Stimulated activated CD4-positive, alpha-beta T cell treated with anti-CD3 and anti-CD28 coated beads, Interleukin-12 subunit alpha, Interleukin-12 subunit beta, amount 100 ng/mL, for 48 hours (primary cell): Measurements from ENCODE around the gene TSPAN5.

ENCODE experiments used
- DNase-seq, 3 donors: peaks; one replicate each; pipeline ENCODE4 v3.0.0-alpha.2; 2020; ENCODE audit warnings: low read depth in 2 of 3, low spot score in 1 of 3

TSPAN5 gene

DNA sequence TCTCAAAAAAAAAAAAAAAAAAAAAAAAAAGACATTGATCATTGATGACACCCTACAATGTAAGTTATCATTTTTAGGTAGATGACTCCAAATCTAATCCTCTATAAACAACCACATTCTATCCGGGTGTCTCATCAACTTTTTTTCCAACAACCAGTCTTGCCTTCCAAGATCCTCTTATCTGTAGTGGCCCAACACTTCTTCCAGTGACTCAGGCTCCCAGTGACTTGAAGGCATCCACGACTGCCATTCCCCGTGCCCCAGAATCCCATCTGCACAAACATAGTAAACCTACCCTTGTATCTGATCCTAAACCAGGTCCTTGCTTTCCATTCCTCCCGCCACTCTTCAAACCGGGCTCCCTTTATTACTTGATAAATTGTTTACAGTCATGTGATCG lies 15.6 kb upstream of the TSPAN5 start:
- no peak for DNase-seq

DNA sequence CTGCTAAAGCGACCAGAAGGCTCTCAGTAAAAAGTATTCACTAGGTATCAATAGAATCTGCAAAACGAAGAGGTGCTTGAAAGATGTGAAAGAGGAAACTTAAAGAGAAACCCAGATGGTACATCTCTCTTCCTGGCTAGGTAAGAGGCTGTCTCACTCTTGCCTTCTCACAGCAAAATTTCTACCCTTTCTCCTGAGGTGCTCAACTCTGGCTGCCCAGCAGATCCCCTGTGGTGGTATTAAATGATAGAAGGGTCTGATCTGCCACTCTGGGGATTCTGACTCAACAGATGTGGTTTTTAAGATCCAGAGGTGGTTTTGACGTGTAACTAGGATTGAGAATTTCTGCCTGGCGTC lies 14.9 kb upstream of the TSPAN5 start:
- no peak for DNase-seq

DNA sequence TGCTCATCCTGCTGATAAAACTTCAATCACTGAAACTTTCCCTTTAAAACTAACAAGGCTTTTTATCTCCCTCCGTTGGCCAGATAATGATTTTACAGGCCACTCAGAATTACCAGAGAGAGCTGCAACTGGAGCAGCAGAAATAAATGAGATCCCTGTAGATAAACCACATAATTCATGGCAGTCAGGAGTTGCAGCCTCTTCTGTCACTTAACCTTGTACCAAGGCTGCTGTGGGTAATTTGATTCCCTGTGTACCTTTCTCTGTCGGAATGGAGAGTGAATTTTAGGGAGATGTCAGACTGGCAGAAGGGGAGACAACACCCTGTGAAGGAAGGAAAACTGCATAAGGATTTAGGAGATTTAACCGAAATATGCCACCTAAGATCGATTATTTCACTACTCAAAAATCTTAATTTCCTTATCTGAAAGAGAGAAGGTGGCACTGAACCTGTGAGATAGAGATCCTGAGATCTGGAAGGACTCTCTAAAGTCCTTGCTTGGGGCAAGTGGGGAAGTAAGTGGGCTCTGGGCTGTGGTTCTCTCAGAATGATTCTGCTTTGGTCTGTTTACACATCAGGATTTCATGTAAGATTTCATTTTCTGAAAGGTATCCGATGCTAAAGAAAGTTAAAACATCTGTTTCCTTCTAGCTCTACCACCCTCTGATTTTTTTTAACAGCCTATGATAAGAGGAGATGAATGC lies 14.3 kb upstream of the TSPAN5 start:
- DNase-seq: no peak

DNA sequence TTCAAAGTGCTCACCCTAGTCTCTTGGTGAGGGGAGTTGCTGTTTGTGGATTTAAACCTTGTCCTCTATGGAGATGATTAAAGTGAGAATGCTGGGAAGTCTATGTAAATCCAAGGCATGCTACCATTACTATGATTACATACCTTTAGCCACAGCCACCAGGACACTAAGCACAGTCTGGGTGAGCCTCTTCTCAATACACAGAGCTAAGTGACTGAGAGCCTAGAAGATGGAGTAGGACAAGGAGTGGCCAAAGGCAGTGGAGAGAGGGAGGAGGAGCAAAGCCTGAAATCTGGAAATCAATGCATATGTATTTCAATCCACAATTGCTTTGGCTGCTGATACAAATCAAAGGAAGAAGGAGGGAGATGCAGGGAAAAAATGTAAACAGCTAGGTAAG lies 12.7 kb upstream of the TSPAN5 start:
- DNase-seq: no peak

DNA sequence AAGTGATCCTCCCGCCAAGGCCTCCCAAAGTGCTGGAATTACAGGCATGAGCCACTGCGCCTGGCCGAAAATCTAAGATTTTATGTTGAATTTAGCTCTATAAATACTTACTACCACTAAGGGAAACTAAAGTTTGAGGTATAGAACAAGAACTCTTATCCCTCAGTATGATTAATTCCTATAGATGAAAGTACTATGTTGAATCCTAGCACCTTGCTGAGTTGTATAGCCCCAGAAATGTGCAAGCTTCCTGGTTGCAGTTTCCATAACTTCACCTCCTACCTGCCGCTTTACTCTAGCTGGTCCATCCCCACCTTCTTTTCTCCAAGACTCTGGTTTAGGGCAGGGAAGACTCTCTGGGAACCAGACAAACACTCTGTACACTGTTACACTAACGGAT lies 11.8 kb upstream of the TSPAN5 start:
- DNase-seq: no peak

DNA sequence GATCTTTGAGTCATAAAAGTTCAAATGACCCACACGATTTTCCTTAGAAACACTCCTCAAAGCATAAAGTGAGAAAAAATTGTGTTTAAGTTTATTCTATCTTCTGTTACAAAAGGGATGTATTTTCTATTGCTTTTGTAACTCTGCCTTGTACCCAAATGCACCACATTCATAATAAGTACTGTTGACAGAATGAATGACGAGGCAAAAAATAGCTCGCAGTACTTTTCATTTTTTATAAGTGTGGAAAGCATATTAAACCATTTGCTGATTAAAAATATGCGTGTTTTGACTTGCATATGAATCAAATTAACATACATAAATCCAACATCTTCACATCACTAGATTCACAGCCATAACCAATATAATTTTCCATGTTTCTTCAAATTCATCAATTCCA lies 11.2 kb upstream of the TSPAN5 start:
- DNase-seq: no peak

DNA sequence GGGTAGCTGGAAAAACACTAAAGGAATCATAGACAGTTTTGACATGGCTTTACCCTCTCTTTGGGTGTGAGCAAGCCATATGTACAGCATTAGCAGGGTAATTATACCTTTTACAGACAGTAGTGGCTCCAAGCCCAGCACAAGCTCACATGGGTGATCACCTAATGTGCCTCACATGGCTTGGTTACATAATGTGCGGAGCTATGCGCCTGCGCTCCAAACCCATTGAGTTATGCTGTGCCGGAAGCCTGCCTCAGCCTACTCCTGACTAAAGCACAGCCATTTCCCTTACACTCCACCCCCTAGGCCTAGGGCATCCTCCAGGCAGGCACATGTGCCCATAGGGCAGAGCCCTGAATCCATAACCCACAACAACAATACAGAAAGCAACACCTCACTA lies 6.5 kb upstream of the TSPAN5 start:
- DNase-seq: no peak

DNA sequence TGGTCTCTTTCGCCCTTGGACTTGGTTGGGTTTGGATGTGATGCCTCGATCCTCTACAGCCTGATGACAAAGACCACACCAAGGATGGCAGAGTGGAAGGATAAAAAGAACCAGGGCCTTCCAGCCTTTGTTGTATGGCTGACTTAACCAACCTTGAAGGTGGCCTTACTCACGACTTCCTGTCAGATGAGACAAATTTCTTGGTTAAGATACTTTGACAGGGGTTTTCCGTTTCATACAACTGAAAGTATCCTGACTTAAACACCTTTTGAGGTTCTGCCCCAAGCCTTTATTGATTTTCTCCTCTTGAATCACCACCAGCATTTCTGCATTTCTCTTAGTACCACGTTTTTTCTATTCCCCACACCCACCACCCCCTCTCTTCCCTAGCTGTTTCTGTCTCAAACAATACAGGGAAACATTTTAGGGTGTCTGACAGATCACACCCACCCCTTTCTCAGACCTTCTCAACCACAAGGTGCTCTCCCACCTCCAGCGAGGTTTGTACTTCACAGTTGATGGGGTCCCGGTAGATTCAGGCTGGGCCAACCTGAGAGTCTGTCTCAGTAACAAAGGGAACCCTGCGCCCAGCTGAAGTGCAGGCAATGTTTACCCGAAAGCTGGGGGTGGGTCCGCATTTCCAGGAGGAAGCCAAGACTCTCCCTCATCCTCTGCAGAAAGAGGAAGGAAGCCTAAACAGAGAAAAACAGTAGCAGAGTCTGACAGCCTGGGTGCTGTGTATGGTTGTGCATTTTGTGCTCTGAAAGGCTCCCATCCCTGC lies 5.0 kb upstream of the TSPAN5 start:
- DNase-seq: peak; percentile 57 to 66 (median 64)

DNA sequence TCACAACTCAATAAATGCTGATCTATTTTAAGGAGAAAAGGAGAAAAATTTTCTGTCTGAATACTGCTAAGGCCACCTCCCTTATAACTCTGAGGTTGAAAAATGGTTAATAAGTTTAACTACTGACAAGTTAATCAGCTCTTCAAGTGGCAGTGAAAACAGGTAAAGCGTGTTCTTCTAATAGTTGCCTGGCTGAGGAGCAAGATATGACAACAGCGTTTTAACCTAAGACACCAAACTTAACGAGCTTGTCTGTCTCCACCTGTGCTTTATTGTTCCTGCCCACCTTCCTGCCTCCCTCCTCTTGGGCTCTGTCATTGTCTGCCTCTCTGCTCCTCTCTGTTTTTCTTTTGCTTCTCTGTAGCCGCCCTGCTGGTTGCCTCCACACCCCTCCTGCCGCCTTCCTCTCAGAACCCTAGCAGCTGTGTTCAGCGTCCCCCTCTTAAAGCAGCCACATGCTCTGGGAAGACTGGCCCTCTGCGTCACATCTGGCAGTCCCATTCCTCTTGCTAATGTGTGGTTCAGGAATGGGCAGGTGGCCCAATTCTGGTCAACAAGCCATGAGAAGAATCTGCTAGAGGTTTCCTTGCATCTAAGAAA lies 4.3 kb upstream of the TSPAN5 start:
- DNase-seq: peak in 1 of 3 donors; percentile 4

DNA sequence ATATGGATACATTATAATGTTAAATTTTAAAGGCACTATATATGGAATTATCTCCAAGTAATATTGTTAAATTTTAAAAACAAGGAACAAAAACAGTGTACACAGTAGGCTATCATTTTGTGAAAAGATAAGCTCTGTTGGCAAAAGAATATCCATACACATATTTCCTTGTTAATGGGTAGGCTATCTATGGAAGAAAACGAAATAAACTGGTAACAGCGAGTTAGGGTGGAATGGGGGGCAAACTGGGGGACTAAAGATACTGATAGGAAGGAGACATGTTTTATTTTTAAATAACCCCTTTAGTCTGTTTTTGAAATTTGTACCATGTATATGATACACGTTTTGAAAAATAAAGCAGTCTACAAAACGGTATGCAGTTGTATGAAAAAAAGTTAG lies 3.6 kb upstream of the TSPAN5 start:
- DNase-seq: no peak

DNA sequence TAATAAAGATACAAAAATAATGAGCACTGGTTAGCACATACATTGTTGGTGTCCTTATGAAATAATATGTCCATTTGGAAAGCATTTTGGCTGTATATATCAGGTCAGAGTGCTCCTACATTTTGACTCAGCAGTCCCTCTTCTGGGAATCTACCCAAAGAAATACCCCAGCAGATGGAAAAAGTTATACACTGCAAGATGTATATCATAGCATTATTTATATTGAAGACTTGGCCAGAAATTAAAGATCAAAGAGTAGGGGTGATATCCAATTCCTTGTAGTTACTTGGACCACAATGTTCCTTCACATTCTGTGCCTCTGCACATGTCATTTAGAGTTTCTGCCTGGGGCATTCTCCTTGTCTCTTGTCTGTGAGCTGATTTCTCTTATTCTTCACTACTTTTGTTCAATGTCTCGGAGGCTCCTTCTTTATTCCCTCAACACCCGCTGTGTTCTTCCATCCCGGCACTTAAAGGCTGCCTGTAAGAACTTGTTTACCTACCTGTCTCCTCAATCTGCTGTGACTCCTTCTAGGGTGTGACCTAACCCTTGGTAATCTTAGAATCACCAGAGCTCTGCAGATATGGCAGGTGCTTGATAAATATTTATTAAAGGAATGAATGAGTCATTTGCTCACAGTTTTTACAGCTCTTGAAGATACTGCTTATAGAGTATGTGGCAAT lies 3.1 kb upstream of the TSPAN5 start:
- DNase-seq: no peak

DNA sequence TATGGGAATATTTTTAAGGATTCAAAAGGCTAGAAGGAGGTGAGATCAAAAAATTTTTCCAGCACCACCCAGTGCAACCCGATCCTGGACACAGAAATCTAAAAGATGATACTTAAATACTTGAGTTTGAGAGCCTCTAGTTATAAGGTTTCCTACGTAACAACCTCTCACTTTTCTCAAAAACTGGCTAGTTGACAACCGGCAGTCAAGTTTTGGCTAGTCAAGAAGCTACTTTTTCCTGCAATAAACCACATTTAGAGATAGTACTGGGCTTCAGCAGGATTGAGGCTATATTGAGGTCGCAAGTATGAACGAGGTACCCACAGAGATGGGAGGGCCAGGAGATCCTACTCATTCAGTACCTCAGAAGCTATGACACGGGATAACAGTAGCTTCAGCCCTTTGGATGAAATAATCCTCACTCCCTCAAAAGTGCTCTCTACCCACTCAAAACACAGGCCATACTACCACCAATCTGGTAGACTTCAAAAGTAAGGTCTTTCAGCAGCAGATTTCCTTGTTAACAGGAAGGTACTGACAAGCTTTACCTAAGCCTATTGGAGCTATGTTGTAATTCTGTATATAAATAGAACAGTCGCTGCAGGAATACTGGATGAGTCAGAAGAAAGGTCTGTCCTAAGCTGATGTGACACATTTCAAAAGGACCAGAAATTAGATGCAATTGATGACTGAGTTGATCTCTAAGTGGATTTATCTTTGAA lies 1.5 kb upstream of the TSPAN5 start:
- peak in 1 of 3 donors; percentile 5 for DNase-seq

DNA sequence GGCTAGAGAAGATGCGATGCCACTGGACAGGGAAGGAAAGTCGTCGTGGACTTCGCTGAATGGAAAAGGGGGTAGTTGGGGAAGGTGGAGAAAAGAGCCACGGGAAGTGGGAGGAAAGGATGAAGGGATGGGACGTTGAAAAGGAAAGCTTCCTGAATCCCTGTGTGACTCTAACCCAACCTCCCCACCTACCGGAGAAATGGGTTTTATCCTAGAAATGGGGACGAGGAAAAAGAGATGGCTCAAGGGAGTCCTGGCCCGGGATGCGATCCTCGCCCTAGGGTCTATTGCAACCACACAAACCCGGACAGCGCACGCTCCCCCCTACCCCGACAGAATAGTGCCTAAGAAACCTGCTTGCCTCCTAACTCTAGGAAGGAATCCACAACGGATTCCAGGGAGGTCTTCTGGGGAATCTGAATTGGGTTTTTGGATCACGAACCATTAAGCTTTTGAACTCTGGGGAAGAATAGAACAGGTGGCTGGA lies 738 bp upstream of the TSPAN5 start:
- DNase-seq: no peak

DNA sequence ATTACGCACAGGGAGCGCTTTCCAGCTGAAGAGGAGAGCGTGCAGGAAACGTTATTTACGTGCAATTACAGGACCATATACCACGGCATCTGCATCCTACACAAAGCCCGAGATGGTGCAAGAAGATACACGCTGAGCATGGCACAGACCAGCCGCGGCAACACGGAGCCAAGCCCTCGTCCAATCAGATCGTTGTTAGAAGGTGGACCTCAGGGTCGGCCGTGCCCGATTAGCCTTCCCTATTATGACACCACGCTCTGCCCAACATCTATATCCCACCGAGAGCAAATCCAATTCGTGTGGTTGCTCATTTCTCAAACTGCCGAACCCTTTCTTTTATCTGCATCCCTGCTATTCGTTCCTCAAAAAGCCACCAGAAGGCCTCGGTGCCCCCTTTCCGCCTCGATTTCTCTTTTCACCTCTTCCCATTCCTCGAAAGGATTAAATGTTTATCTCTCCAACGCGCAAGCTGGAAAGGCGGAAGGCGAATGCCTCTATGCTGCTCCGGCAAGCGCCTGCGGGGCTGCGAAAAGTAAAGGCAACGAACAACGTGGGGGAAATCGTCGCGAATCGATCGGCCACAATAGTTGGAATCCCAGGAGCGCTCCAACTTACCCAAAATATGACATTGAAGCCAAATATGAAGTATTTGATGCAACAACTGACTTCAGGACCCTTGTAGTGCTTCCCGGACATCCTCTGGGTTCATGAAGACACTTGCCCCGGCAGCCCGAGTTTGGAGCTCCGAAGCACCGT lies 702 bp downstream of the TSPAN5 start:
- DNase-seq: peak in 2 of 3 donors; percentile 37 to 42

DNA sequence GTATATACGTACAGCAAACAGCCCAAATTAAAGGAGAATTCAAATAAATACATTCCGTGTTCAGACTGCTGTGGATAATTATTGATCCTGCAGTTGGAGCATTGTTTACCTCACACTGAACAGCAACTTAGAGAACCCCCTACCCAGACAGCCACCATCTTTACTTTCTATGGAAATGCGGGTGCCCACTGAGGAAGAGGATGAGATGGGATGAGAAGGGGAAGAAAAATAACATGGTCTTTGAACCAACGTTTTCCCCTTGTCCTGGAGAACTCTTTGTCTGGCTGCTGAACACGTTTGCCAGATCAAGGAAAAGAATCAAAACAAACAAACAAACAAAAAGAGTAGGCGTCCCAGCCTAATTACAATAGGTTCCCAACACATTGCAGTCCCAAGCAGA lies 1.5 kb downstream of the TSPAN5 start:
- DNase-seq: no peak

DNA sequence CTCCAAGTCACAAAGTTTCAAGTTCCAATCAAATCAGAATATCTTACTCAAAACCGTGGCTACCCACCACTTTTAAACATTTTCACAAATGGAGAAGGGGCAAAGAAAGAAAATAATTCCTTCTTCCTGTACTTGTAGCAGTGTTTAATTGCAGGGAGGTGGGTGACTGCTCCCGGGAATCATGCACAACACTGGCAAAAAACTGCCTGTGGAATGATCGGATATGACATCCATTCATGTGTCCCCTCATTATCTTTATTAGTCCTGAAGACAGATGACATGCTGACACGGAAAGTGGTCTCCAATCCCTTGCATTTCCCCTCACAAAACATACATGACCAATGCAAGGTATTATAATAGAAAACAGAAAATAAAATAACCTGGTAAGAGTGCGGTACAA lies 2.0 kb downstream of the TSPAN5 start:
- no peak for DNase-seq

DNA sequence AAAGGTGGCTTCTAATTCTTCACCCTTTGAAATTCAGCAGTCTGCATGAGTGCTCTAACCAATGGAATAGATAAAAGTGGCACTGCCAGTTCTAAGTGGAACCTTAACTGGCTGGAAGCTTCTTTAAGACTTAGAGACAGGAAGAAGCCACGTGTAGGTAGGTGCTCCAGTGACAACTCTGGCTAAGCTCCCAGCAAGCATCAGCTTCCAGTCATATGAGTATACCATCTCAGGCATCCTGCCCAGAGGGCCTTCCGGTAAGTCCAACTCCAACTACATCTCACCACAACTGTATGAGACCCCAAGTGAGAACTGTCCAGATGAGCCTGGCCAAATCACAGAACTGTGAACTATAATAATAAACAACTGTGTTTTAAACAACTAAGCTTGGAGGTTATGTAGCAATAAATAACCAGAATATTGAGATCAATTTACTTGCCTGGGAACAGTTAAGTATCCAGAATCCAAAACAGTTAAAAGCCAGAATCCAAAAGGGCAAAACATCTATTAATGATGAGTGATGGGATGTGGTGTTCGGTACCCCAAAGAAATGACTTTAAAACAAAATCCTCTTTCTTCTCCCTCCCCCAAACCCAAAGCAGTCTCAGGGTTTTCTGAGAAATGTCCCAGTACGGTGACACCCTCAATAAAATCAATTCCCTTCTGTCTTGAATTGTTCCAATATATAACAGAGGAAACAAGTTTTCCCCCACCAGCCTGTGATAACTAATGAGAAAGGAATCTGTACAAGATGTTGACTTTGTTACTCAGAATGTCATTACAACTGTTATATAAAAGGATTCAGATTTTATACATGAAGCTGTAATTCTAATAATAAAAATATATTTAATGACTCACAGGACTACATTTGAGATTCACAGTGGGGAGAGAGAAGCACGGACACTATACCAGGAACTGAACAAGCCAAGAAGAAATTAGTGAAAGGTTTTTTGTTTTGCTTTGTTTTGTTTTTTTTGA lies 4.2 kb downstream of the TSPAN5 start:
- DNase-seq: no peak

DNA sequence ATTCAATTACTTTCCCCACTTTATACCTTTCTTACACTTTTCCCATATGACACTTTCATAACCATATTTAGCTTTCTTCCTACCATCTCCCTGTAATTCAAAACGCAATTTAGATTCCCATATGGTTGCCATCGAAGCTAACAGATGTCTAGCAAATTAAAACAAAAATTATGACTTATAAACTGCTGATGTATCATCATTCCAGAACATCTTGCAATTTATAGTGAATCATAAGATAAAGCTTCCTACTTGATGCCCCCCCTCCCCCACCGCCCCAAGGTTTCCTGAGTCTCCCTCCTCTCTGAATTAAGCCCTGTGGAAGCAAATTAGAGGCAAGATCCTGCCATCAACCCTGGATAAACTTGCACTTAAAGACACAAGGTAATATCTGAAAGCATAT lies 5.4 kb downstream of the TSPAN5 start:
- DNase-seq: no peak

DNA sequence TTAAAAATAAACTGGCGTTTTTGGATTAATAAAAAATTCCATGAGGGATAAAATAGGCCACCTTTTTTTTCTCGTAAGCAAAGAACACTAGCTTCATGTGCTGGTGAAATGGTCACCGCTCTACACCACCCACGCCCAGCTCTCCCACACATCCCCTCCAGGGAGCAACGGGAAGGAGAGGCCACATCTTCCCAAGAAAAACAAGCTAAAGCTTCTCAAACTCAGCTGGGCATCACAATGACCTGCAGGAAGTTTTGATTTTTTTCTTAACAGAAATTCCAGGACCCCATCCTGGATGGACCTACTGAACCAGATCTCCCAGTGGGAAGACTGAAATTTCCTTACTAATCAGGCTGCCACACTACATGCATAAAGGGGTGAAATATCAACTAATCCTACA lies 9.8 kb downstream of the TSPAN5 start:
- DNase-seq: no peak
